Activated naive CD4-positive, alpha-beta T cell treated with anti-CD3 and anti-CD28 coated beads, Interleukin-2, amount 10 ng/mL, durations not matched to agents 7 days and 5 days (primary cell): ENCODE measurements around the gene TARP.
"Not testable (repeated sequence)": the region's sequence is repeated elsewhere in the genome, so short reads cannot be mapped to it uniquely, and the experiment has no call there.

ENCODE experiments used
- CTCF ChIA-PET: fragments of 350-600 bp; sonication (Branson Sonifier 250); formaldehyde crosslinking; loops from one replicate; lab custom pipeline; 2021; ENCODE audit warnings: antibody characterized with exemption; lab: Charles Lee
- DNase-seq: peaks from one replicate; pipeline ENCODE4 v3.0.0-alpha.2; 2020
- H3K27ac Mint-ChIP-seq: one replicate; pipeline ENCODE4 v1.8.0; 2021; ENCODE audit warnings: mild to moderate bottlenecking, moderate library complexity, mixed read lengths
- H3K27me3 Mint-ChIP-seq: one replicate; pipeline ENCODE4 v1.8.0; 2021; ENCODE audit warnings: mild to moderate bottlenecking, mixed read lengths
- H3K36me3 Mint-ChIP-seq: one replicate; pipeline ENCODE4 v1.8.0; 2021; ENCODE audit warnings: mixed read lengths
- H3K4me1 Mint-ChIP-seq: one replicate; pipeline ENCODE4 v1.8.0; 2021; ENCODE audit warnings: mixed read lengths
- H3K4me3 Mint-ChIP-seq: one replicate; pipeline ENCODE4 v1.8.0; 2021; ENCODE audit warnings: mild to moderate bottlenecking, moderate library complexity, mixed read lengths
- H3K9me3 Mint-ChIP-seq: one replicate; pipeline ENCODE4 v1.8.0; 2021; ENCODE audit warnings: mixed read lengths

TARP gene

GRCh38 chr7:38291117-38291647 is 17.7 kb upstream of the TARP start:
- Mint-ChIP-seq H3K4me1 (no peaks in the 10 kb centered on the region), H3K9me3 (no peaks in the 10 kb centered on the region), H3K27ac (no peak overlapping the region), H3K27me3 (no peaks in the 10 kb centered on the region), H3K36me3 (no peaks in the 10 kb centered on the region), H3K4me3 (no peak overlapping the region)
- CTCF ChIA-PET: no interaction called here
- DNase-seq: no peak

GRCh38 chr7:38284553-38284952 is 11.1 kb upstream of the TARP start:
- Mint-ChIP-seq H3K9me3 (no peaks in the 10 kb centered on the region), H3K27me3 (no peaks in the 10 kb centered on the region), H3K36me3 (no peaks in the 10 kb centered on the region), H3K4me1 (no peaks in the 10 kb centered on the region), H3K4me3 (no peak overlapping the region), H3K27ac (no peak overlapping the region)
- CTCF ChIA-PET: no interaction called here
- no peak for DNase-seq

GRCh38 chr7:38283809-38284208 is 10.4 kb upstream of the TARP start:
- no peaks in the 10 kb centered on the region for H3K27me3 Mint-ChIP-seq
- no peaks in the 10 kb centered on the region for H3K9me3 Mint-ChIP-seq
- H3K4me3 Mint-ChIP-seq: no peak overlapping the region
- no peaks in the 10 kb centered on the region for H3K4me1 Mint-ChIP-seq
- no peak overlapping the region for H3K27ac Mint-ChIP-seq
- CTCF ChIA-PET: no interaction called here
- no peaks in the 10 kb centered on the region for H3K36me3 Mint-ChIP-seq
- no peak for DNase-seq

- no peaks in the 10 kb centered on the region for H3K4me1 Mint-ChIP-seq
- CTCF ChIA-PET: no interaction called here
- H3K9me3 Mint-ChIP-seq: no peaks in the 10 kb centered on the region
- no peak overlapping the region for H3K27ac Mint-ChIP-seq
- H3K36me3 Mint-ChIP-seq: no peaks in the 10 kb centered on the region
- H3K27me3 Mint-ChIP-seq: no peaks in the 10 kb centered on the region
- no peak for DNase-seq
- no peak overlapping the region for H3K4me3 Mint-ChIP-seq
These were observed 9.7 kb upstream of the TARP start for GRCh38 chr7:38283107-38283506.

- no peak for DNase-seq
- no peak overlapping the region for H3K4me3 Mint-ChIP-seq
- CTCF ChIA-PET: no interaction called here
- H3K9me3 Mint-ChIP-seq: no peaks in the 10 kb centered on the region
- no peaks in the 10 kb centered on the region for H3K36me3 Mint-ChIP-seq
- no peak overlapping the region for H3K27ac Mint-ChIP-seq
- no peaks in the 10 kb centered on the region for H3K27me3 Mint-ChIP-seq
- no peaks in the 10 kb centered on the region for H3K4me1 Mint-ChIP-seq
These were observed 8.6 kb upstream of the TARP start for GRCh38 chr7:38282081-38282480.

- no peak for DNase-seq
- no peaks in the 10 kb centered on the region for H3K4me1 Mint-ChIP-seq
- no peaks in the 10 kb centered on the region for H3K27me3 Mint-ChIP-seq
- H3K4me3 Mint-ChIP-seq: no peak overlapping the region
- CTCF ChIA-PET: no interaction called here
- H3K9me3 Mint-ChIP-seq: no peaks in the 10 kb centered on the region
- H3K36me3 Mint-ChIP-seq: no peaks in the 10 kb centered on the region
- H3K27ac Mint-ChIP-seq: no peak overlapping the region
These were observed 7.8 kb upstream of the TARP start for GRCh38 chr7:38281266-38281665.

GRCh38 chr7:38280707-38281106 is 7.3 kb upstream of the TARP start:
- Mint-ChIP-seq H3K4me1 (no peaks in the 10 kb centered on the region), H3K27ac (no peak overlapping the region), H3K36me3 (no peaks in the 10 kb centered on the region), H3K9me3 (no peaks in the 10 kb centered on the region), H3K4me3 (no peak overlapping the region), H3K27me3 (no peaks in the 10 kb centered on the region)
- CTCF ChIA-PET: no interaction called here
- DNase-seq: no peak

- CTCF ChIA-PET: no interaction called here
- Mint-ChIP-seq H3K4me3 (no peak overlapping the region), H3K36me3 (no peaks in the 10 kb centered on the region), H3K4me1 (no peaks in the 10 kb centered on the region), H3K27me3 (no peaks in the 10 kb centered on the region), H3K27ac (no peak overlapping the region), H3K9me3 (no peaks in the 10 kb centered on the region)
- DNase-seq: no peak
These were observed 6.6 kb upstream of the TARP start for GRCh38 chr7:38280000-38280399.

- Mint-ChIP-seq H3K27me3 (no peaks in the 10 kb centered on the region), H3K4me1 (no peaks in the 10 kb centered on the region), H3K36me3 (no peaks in the 10 kb centered on the region), H3K9me3 (no peaks in the 10 kb centered on the region), H3K27ac (no peak overlapping the region), H3K4me3 (peak overlapping the region; percentile 64)
- CTCF ChIA-PET: no interaction called here
- no peak for DNase-seq
These were observed 2.9 kb upstream of the TARP start for GRCh38 chr7:38276096-38276877.

- Mint-ChIP-seq H3K4me3 (peak overlapping the region; percentile 41), H3K27me3 (no peaks in the 10 kb centered on the region), H3K27ac (no peak overlapping the region), H3K36me3 (no peaks in the 10 kb centered on the region), H3K9me3 (no peaks in the 10 kb centered on the region), H3K4me1 (no peaks in the 10 kb centered on the region)
- CTCF ChIA-PET: interaction anchor here (1.0 kb wide), 1 partner anchor 60 kb away, joined by 3 read pairs; no protein-coding TSS in a partner anchor
- DNase-seq: no peak
These were observed 1.6 kb upstream of the TARP start for GRCh38 chr7:38274927-38275620.

- Mint-ChIP-seq H3K4me3 (no peak overlapping the region), H3K36me3 (no peaks in the 10 kb centered on the region), H3K27ac (no peak overlapping the region), H3K9me3 (no peaks in the 10 kb centered on the region), H3K4me1 (no peaks in the 10 kb centered on the region), H3K27me3 (no peaks in the 10 kb centered on the region)
- DNase-seq: no peak
- CTCF ChIA-PET: no interaction called here
These were observed 1.1 kb upstream of the TARP start for GRCh38 chr7:38274486-38274885.

- DNase-seq, H3K27me3 Mint-ChIP-seq, CTCF ChIA-PET, H3K9me3 Mint-ChIP-seq, H3K36me3 Mint-ChIP-seq, H3K27ac Mint-ChIP-seq, H3K4me1 Mint-ChIP-seq, H3K4me3 Mint-ChIP-seq: not testable (repeated sequence)
These were observed 3.0 kb downstream of the TARP start for GRCh38 chr7:38270405-38270804.

- H3K27me3 Mint-ChIP-seq, CTCF ChIA-PET, H3K4me3 Mint-ChIP-seq, H3K27ac Mint-ChIP-seq, H3K36me3 Mint-ChIP-seq, DNase-seq, H3K4me1 Mint-ChIP-seq, H3K9me3 Mint-ChIP-seq: not testable (repeated sequence)
These were observed 3.6 kb downstream of the TARP start for GRCh38 chr7:38269704-38270346.

- H3K4me3 Mint-ChIP-seq, H3K36me3 Mint-ChIP-seq, CTCF ChIA-PET, H3K9me3 Mint-ChIP-seq, H3K27ac Mint-ChIP-seq, H3K4me1 Mint-ChIP-seq, H3K27me3 Mint-ChIP-seq, DNase-seq: not testable (repeated sequence)
These were observed 7.5 kb downstream of the TARP start for GRCh38 chr7:38265958-38266357.
